Amniotic epithelial cell (primary cell): Measurements from ENCODE around the gene ANO3.
A peak's percentile ranks its signal among the peaks of the same experiment; 100 is the strongest.

Experiments used
- DNase-seq: peaks from one replicate; pipeline ENCODE4 v3.0.0-alpha.2; 2010; ENCODE audit warnings: low read depth

ANO3 gene

DNA sequence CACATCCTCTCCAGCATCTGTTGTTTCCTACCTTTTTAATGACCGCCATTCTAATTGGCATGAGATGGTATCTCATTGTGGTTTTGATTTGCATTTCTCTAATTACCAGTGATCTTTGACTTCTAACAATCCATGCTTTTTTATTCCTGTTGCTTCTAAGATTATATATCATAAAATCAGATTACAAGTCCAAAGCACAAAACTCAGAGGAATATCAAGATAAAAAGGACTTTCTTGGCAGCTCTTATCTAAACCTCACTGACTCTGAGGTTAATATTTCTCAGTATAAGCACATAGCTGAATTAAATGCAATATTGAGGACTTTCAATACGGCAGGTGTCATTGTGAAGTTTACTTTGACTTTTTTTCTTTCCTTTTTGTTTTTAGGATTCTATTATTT is 378.6 kb downstream of the ANO3 start:
- no peak for DNase-seq

- peak; percentile 8 for DNase-seq
Observed at GRCh38 chr11:26712497-26712896, 380.6 kb downstream of the ANO3 start.
